AG09309 (cell line): ENCODE measurements around the gene PARD3.

Source experiments
- DNase-seq: peaks from one replicate; pipeline ENCODE4 v3.0.0-alpha.2; 2010; ENCODE audit warnings: low read depth
- H3K4me3 ChIP-seq: 2 replicates; pipeline ENCODE4 v1.5.1; 2011; ENCODE audit warnings: mild to moderate bottlenecking, low read depth, low read length, moderate library complexity; ENCODE audit not compliant: control insufficient read depth
- TF ChIP-seq, protein P1 (sequence below): IDR thresholded peaks from 2 replicates; pipeline ENCODE4 v1.5.1; 2011; ENCODE audit warnings: mild to moderate bottlenecking, low read depth, low read length, inconsistent platforms; ENCODE audit not compliant: insufficient read depth, control insufficient read depth; ENCODE audit errors: missing control alignments

The PARD3 gene

DNA sequence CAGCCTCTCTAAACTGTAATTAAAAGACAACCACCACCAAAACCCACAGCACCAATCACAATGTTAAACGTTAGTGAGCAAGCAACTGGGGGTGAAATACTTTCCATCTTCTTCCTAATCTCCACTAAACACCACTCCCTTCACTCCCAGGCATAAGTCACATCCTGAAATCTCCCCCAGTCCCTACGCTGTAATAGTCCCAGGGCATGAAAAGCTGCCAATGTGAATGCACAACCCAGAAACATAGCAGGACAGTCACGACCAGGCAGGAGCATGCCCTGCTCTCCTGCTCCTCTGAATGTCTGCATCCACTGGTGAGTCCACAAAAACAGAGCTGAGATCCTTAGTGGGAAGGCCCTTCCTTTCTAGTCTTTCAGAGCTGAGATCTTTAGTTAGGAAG is 288.9 kb downstream of the PARD3 start:
- no peak for DNase-seq
- peak overlapping the region; percentile 5; the same call in 1 of the 2 replicates for H3K4me3 ChIP-seq
- TF ChIP-seq, protein P1, sequence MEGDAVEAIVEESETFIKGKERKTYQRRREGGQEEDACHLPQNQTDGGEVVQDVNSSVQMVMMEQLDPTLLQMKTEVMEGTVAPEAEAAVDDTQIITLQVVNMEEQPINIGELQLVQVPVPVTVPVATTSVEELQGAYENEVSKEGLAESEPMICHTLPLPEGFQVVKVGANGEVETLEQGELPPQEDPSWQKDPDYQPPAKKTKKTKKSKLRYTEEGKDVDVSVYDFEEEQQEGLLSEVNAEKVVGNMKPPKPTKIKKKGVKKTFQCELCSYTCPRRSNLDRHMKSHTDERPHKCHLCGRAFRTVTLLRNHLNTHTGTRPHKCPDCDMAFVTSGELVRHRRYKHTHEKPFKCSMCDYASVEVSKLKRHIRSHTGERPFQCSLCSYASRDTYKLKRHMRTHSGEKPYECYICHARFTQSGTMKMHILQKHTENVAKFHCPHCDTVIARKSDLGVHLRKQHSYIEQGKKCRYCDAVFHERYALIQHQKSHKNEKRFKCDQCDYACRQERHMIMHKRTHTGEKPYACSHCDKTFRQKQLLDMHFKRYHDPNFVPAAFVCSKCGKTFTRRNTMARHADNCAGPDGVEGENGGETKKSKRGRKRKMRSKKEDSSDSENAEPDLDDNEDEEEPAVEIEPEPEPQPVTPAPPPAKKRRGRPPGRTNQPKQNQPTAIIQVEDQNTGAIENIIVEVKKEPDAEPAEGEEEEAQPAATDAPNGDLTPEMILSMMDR = no peak

DNA sequence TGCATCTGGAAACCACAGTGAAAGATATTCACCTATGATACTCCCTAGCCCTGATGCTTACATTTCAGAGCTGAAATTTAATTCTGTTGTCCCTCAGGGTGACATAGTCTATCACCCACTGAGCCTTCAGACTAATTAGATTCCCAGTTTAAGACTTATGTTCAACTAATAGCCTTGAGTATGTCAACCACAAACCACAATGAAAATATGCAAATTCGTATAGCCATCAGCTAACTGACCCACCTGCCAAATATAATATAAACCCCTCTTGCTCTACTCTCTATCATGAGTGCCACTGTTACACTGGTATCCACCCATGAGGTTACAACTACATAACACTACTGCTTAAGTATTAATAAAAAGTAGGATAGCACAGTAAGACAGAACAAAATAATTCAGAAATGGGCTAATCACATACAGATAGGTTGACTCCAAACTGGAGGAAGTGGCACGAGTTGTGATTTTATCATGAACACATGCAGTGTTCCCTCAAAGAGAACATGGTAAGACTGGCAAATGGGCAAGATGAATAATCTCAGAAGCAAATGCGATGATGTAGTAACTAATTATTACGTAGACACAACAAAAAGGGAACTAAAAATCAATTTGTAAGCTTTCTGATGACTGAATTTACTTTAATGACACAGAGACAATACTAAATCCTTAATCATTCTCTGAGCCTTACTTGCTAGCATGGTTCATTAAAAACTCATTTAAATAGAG is 290.6 kb downstream of the PARD3 start:
- no peak overlapping the region for H3K4me3 ChIP-seq
- TF ChIP-seq, protein P1 = no peak
- no peak for DNase-seq

DNA sequence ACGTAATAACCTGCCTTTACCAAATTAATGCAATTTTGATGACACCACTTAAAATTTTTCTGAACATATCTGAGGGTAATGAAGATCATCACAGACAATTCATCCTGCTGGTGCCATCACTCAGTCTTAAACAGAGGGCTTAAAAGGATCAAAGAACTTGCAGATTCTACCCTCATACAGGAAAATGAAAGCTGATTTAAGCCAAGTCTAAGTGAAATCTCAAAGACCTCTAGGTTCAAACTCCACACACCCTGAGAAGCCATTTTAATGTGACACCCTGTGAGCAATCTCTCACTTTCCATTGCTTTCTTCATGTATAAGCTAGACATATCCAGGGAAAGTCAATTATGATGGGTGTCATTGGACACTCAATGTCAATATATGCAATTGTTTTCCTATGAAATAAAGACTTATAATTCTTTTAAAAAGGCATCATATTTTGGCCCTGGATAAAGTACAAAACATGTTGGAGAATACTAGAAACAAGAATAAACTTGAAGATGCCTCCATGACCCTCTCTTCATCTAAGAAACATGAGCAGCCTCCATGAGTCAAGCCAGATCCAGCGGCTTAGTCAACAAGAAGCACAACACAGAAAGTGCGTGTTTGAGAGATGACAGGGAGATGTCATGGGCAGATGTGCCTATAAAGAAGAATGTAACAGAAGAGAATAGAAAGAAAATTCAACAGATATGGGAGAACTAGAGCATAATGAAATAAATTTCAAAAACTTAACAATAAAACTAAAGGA is 291.9 kb downstream of the PARD3 start:
- DNase-seq = no peak
- no peak overlapping the region for H3K4me3 ChIP-seq
- TF ChIP-seq, protein P1 = no peak

DNA sequence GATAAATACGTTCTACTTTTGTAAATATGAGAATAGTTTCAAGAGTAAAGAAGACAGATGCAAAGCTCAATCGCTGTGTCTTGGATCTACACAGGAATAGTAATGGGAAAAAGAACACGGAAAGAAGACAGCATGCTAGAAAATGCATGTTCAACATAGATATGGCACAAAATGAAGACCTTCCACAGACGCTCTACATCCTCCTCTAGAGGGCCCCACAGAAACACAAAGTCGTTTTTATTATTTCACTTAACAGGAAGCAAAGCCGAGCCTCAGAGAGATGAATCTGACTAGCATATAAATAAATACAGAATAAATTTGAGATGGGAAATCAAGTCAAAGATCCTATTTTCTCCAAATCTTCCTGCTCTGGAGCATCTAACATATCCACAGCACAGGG is 292.6 kb downstream of the PARD3 start:
- TF ChIP-seq, protein P1 = peak; percentile 35
- H3K4me3 ChIP-seq = no peak overlapping the region
- DNase-seq = no peak

DNA sequence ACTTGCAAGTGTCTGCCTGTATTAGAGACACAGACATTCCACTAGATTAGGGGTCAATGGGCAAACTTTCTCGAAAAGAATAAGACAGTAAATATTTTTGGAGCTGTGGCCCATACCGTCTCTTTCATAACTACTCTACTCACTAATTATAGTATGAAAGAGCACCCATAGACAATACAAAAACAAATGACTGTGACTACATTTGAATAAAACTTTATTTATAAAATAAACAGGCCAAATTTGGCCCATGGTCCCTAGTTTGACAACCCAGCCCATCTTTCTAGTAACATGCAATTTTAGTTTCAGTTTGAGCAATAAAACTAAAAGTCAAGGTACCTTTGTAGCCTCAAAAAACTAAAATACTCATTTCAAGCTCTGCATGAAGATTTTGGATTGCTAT is 294.6 kb downstream of the PARD3 start:
- no peak for DNase-seq
- TF ChIP-seq, protein P1 = no peak
- H3K4me3 ChIP-seq = no peak overlapping the region

DNA sequence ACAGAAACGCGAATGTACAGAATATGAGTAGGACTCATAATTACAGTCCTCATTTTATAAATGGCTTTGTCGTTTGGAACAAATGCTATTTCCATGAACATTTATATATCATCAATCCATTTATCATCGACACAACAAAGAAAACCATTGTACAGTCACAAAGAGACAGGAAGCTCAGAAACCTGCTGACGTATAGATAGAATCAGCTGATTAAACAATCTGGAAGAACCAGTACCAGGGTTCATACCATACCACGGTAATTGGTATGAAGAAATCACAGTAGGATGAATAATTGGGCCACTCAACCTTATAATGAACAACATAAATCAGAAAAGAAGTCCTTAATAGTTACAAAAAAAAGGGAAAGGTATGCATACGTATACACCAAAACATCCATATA is 295.0 kb downstream of the PARD3 start:
- no peak overlapping the region for H3K4me3 ChIP-seq
- TF ChIP-seq, protein P1 = no peak
- no peak for DNase-seq
